ENCODE measurements around the gene PLK5.

DNA sequence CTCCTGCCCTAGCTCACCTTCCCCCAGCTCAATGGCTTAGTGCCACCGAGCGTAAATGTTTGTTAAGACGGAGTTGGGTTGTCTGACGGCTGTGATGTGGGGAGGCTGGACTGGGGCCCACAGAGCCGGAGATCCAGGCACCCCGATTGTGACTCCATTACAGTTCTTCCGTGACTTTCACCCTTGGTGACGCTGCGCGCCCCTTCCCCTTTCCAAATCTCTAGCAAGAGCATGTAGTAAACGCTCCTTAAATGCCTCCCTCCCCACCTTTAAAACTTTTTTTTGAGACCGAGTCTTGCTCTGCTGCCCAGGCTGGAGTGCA lies 32.1 kb upstream of the PLK5 start:
- no peak for TF ChIP-seq POLR2A (IDR thresholded peaks at IDR 0.05; ENCODE audit: low read depth, low read length)
- TF ChIP-seq TAF1 (IDR thresholded peaks at IDR 0.05; ENCODE audit: borderline replicate concordance, low read depth, low read length): no peak
- no peak for TF ChIP-seq POLR2AphosphoS5 (IDR thresholded peaks at IDR 0.05; ENCODE audit: low read depth, low read length)
